GM12878 (cell line): Measurements from ENCODE around the gene SPATS1. TPM values are rescaled to one million over a fixed set of nuclear protein-coding genes. Genes with fewer than 3 reads are reported as not detected.

Source experiments
- ATAC-seq: fragments of 200-7000 bp; cut with Tn5 transposase; 3 replicates; pipeline ENCODE4 v1.9.1; 2020; ENCODE audit warnings: mild to moderate bottlenecking, moderate library complexity
- BruUV-seq: library from RNA; stranded (reverse); fragments of 400-500 nt; replicated peaks from 2 replicates; lab custom pipeline; 2021; lab: Mats Ljungman, UMichigan
- CTCF ChIA-PET: fragments of 300-600 bp; sonication (Branson Sonifier 250); formaldehyde crosslinking; extraction: SDS; loops from one replicate; lab custom pipeline; 2021; ENCODE audit warnings: inconsistent platforms; lab: Yijun Ruan, JAX
- POLR2A ChIA-PET: fragments of 350-600 bp; formaldehyde crosslinking; extraction: SDS; loops from one replicate; lab custom pipeline; 2021; ENCODE audit warnings: inconsistent platforms; lab: Charles Lee
- RAD21 ChIA-PET: fragments of 300-600 bp; sonication (Branson Sonifier 250); formaldehyde crosslinking; loops from one replicate; lab custom pipeline; 2023; ENCODE audit warnings: antibody characterized with exemption; ENCODE audit not compliant: unreplicated experiment; lab: Charles Lee
- SMC1A ChIA-PET: fragments of 300-600 bp; sonication (Branson Sonifier 250); formaldehyde crosslinking; loops from one replicate; lab custom pipeline; 2023; ENCODE audit not compliant: unreplicated experiment, uncharacterized antibody; lab: Charles Lee
- DNase-seq: peaks from one replicate; pipeline ENCODE4 v3.0.0-alpha.2; 2011; ENCODE audit warnings: low read depth, low spot score
- FAIRE-seq: peaks from 3 replicates; lab custom pipeline; 2011; peaks lifted over from hg19 to GRCh38; lab: Jason Lieb, UNC
- H2AFZ ChIP-seq: 2 replicates; pipeline ENCODE4 v1.6.0; 2011; ENCODE audit warnings: low read depth, low read length, control low read depth; ENCODE audit not compliant: control insufficient read depth
- H3K27ac ChIP-seq: 2 replicates; pipeline ENCODE4 v1.5.1; 2011; ENCODE audit warnings: control low read depth; ENCODE audit not compliant: control insufficient read depth, insufficient read depth
- H3K27me3 ChIP-seq, 2 experiments: replicated peaks in 1 of 2; 2 replicates each; pipeline versions ENCODE4 v1.6.0 to v1.6.1; 2011; ENCODE audit warnings: low read length in 1 of 2; ENCODE audit not compliant: control insufficient read depth in 2 of 2, insufficient read depth in 2 of 2
- H3K36me3 ChIP-seq, 2 experiments: 2 replicates each; pipeline ENCODE4 v1.5.1; 2011; ENCODE audit warnings: low read length in 1 of 2; ENCODE audit not compliant: control insufficient read depth in 2 of 2, insufficient read depth in 2 of 2
- H3K4me1 ChIP-seq: 2 replicates; pipeline ENCODE4 v1.6.1; 2011; ENCODE audit warnings: mild to moderate bottlenecking, low read length, moderate library complexity, mixed read lengths; ENCODE audit not compliant: control insufficient read depth, insufficient read depth
- H3K4me2 ChIP-seq: 2 replicates; pipeline ENCODE4 v1.6.0; 2011; ENCODE audit warnings: control low read depth; ENCODE audit not compliant: control insufficient read depth, insufficient read depth
- H3K4me3 ChIP-seq: fragments of 200-600 bp; sonication (generic); 2 replicates; pipeline ENCODE4 v1.5.1; 2016
- H3K79me2 ChIP-seq: 2 replicates; pipeline ENCODE4 v1.6.0; 2011; ENCODE audit warnings: low read length; ENCODE audit not compliant: control insufficient read depth, insufficient read depth
- H3K9ac ChIP-seq: 2 replicates; pipeline ENCODE4 v1.8.0; 2011; ENCODE audit warnings: low read length, control low read depth, mixed read lengths; ENCODE audit not compliant: control insufficient read depth, insufficient read depth
- H3K9me3 ChIP-seq: replicated peaks from 3 replicates; pipeline ENCODE4 v1.5.1; 2011; ENCODE audit warnings: mild to moderate bottlenecking, low read length; ENCODE audit not compliant: control insufficient read depth, insufficient read depth
- H4K20me1 ChIP-seq: 2 replicates; pipeline ENCODE4 v1.6.0; 2011; ENCODE audit not compliant: control insufficient read depth, insufficient read depth
- WGBS: methylation state at CpG from one replicate; pipeline ENCODE4 v1.1.6; 2016; ENCODE audit warnings: low lambda C conversion rate; ENCODE audit not compliant: insufficient replicate concordance, insufficient coverage; ENCODE audit errors: missing lambda C conversion rate; 5-methylcytosine and 5-hydroxymethylcytosine counted together
- in situ Hi-C: fragments of 300-500 bp; cut with MboI; formaldehyde crosslinking; loops from 9 replicates; pipeline ENCODE4 v1.14.3; 2018; ENCODE audit warnings: mixed read lengths
- intact Hi-C: fragments of 100-400 bp; cut with micrococcal nuclease; formaldehyde crosslinking; loops from one replicate; pipeline ENCODE4 v1.14.2; 2022; ENCODE audit not compliant: unreplicated experiment
- polyA plus RNA-seq, 11 experiments: library from polyadenylated mRNA; depleted of rRNA in 4 of 11; unstranded in 6 of 11; stranded (reverse) in 5 of 11; fragments of >200 nt; fragmentation: Nextera tagmentation in 4 of 11; fragmentation: Illumina TruSeq in 1 of 11; extraction: Ambion mirVana in 4 of 11; extraction: Trizol in 1 of 11; gene quantifications; 1 replicate in 1 of 11; 2 replicates in 10 of 11; pipeline versions ENCODE4 v1.2.1 to v1.2.3, GENCODE V29; 2011 to 2016; ENCODE audit warnings: inconsistent platforms in 2 of 11, missing spikeins in 2 of 11, low read depth in 1 of 11
- total RNA-seq, 4 experiments: library from RNA; depleted of rRNA in 3 of 4; stranded (reverse); fragments of >200 nt in 3 of 4; fragmentation: Illumina TruSeq in 1 of 4; extraction: Trizol in 1 of 4; gene quantifications; 2 replicates each; pipeline versions ENCODE4 v1.2.1 to v1.2.3, GENCODE V29; 2013 to 2021
- TF ChIP-seq, protein P1 (sequence below): fragments of 450-650 bp; IDR thresholded peaks from 2 replicates; pipeline ENCODE4 v1.6.1; 2014; ENCODE audit warnings: mild to moderate bottlenecking

Gene SPATS1
- total and polyA plus RNA-seq, 10 of the 15 experiments (the other 5 are each of a cell fraction or from before 2014, with no cell fraction given), result 0.12 TPM; not detected in 9

DNA sequence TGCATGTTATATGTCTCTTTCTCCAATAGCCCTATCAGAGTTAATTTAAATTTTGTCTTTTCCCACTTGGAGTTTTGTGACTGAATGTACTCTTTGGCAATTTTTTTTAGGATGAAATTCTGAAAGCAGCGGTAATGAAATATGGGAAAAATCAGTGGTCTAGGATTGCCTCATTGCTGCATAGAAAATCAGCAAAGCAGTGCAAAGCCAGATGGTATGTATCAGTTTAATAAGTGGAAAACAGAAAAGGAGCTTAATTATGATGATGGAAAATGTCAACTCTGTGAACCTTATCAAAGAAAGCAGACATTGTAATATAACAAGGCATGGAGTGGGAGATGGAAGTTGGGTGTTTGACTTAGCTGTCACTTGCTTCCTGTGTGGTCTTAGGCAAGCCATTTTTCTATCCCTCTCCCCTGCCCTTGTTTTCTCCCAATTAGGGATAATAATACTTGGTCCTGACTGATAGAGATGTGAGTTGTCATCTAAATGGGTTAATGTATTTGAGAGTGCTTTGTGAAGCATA is 47.8 kb downstream of the SPATS1 start:
- Histone ChIP-seq H3K4me1 (peaks cover 5% of the 10 kb centered on the region), H2AFZ (no peak overlapping the region), H3K36me3 (peaks cover 6 to 21% of the 10 kb centered on the region in 2 experiments), H3K79me2 (peaks cover 34% of the 10 kb centered on the region), H3K9ac (no peak overlapping the region), H4K20me1 (no peaks in the 10 kb centered on the region), H3K27me3 (no peaks in the 10 kb centered on the region), H3K27ac (no peak overlapping the region), H3K4me2 (peak overlapping the region; percentile 92), H3K9me3 (no peaks in the 10 kb centered on the region), H3K4me3 (peak overlapping the region; percentile 34; the same call in 1 of the 2 replicates)
- ChIA-PET RAD21 (no interaction called here), CTCF (interaction anchor here (0.7 to 1.2 kb wide), 4 partner anchors 12 to 295 kb away, joined by 3 to 4 read pairs (median 3); no protein-coding TSS in a partner anchor), POLR2A (interaction anchor here (0.6 to 1.2 kb wide), 2 partner anchors 13 to 295 kb away, joined by 3 to 5 read pairs; no protein-coding TSS in a partner anchor), SMC1A (interaction anchor here (0.7 to 1.1 kb wide), 3 partner anchors 11 to 294 kb away, joined by 3 read pairs; no protein-coding TSS in a partner anchor)
- intact Hi-C loops, result no loop called here
- ATAC-seq (no peak), DNase-seq (no peak), FAIRE-seq (no peak)
- no TSS peak for BruUV-seq
- in situ Hi-C loops, result no loop called here
- WGBS, result 93% methylated on average over 1 of the region's 1 CpG
- TF ChIP-seq, protein P1, sequence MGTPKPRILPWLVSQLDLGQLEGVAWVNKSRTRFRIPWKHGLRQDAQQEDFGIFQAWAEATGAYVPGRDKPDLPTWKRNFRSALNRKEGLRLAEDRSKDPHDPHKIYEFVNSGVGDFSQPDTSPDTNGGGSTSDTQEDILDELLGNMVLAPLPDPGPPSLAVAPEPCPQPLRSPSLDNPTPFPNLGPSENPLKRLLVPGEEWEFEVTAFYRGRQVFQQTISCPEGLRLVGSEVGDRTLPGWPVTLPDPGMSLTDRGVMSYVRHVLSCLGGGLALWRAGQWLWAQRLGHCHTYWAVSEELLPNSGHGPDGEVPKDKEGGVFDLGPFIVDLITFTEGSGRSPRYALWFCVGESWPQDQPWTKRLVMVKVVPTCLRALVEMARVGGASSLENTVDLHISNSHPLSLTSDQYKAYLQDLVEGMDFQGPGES, result no peak

Other genes starting within 250 kb of the SPATS1 start
Only the 7 nearest of the 11 such genes appear.
- gene SLC29A1, start 119.1 kb upstream of the SPATS1 start, total RNA-seq (2014; rRNA removed), result 54.7 and 63.9 TPM in 2 replicates
- gene SLC29A1, start 119.1 kb upstream of the SPATS1 start, total RNA-seq (2014; rRNA removed; fragmentation: Illumina TruSeq; extraction: Trizol), result 33.2 and 34.6 TPM in 2 replicates
- gene SLC29A1, start 119.1 kb upstream of the SPATS1 start, total RNA-seq (2021), result 71.7 and 79.5 TPM in 2 replicates
- 64.1 and 132 TPM in 2 replicates for gene SLC29A1, start 119.1 kb upstream of the SPATS1 start, polyA plus RNA-seq (2011; rRNA removed)
- gene SLC29A1, start 119.1 kb upstream of the SPATS1 start, polyA plus RNA-seq (2014; fragmentation: Illumina TruSeq; extraction: Trizol), result 64.8 and 111 TPM in 2 replicates
- gene SLC29A1, start 119.1 kb upstream of the SPATS1 start, polyA plus RNA-seq (2014; fragmentation: Nextera tagmentation; extraction: Ambion mirVana), result 10 to 100 TPM in 1 of 2 experiments, 1 to 10 TPM in 1; 10.0 to 15.7 TPM
- 120 and 121 TPM in 2 replicates for gene SLC29A1, start 119.1 kb upstream of the SPATS1 start, polyA plus RNA-seq (2014; rRNA removed)
- gene SLC29A1, start 119.1 kb upstream of the SPATS1 start, polyA plus RNA-seq (2016; fragmentation: Nextera tagmentation; extraction: Ambion mirVana), result 100 to 1,000 TPM; 107 to 111 TPM
- gene HSP90AB1, start 95.5 kb upstream of the SPATS1 start, total RNA-seq (2014; rRNA removed), result 1,125 and 1,245 TPM in 2 replicates
- gene HSP90AB1, start 95.5 kb upstream of the SPATS1 start, total RNA-seq (2014; rRNA removed; fragmentation: Illumina TruSeq; extraction: Trizol), result 1,212 and 1,260 TPM in 2 replicates
- 1,166 and 1,167 TPM in 2 replicates for gene HSP90AB1, start 95.5 kb upstream of the SPATS1 start, total RNA-seq (2021)
- gene HSP90AB1, start 95.5 kb upstream of the SPATS1 start, polyA plus RNA-seq (2011; rRNA removed), result 1,290 and 1,505 TPM in 2 replicates
- gene HSP90AB1, start 95.5 kb upstream of the SPATS1 start, polyA plus RNA-seq (2014; fragmentation: Illumina TruSeq; extraction: Trizol), result 1,676 and 1,846 TPM in 2 replicates
- gene HSP90AB1, start 95.5 kb upstream of the SPATS1 start, polyA plus RNA-seq (2014; fragmentation: Nextera tagmentation; extraction: Ambion mirVana), result 1,000 to 10,000 TPM; 1,089 to 1,682 TPM
- 960 and 988 TPM in 2 replicates for gene HSP90AB1, start 95.5 kb upstream of the SPATS1 start, polyA plus RNA-seq (2014; rRNA removed)
- 1,000 to 10,000 TPM; 1,078 to 1,109 TPM for gene HSP90AB1, start 95.5 kb upstream of the SPATS1 start, polyA plus RNA-seq (2016; fragmentation: Nextera tagmentation; extraction: Ambion mirVana)
- gene SLC35B2, start 85.1 kb upstream of the SPATS1 start, total RNA-seq (2014; rRNA removed), result 34.1 and 35.1 TPM in 2 replicates
- 24.3 and 25.1 TPM in 2 replicates for gene SLC35B2, start 85.1 kb upstream of the SPATS1 start, total RNA-seq (2014; rRNA removed; fragmentation: Illumina TruSeq; extraction: Trizol)
- gene SLC35B2, start 85.1 kb upstream of the SPATS1 start, total RNA-seq (2021), result 33.5 and 35.8 TPM in 2 replicates
- gene SLC35B2, start 85.1 kb upstream of the SPATS1 start, polyA plus RNA-seq (2011; rRNA removed), result 19.7 and 32.2 TPM in 2 replicates
- gene SLC35B2, start 85.1 kb upstream of the SPATS1 start, polyA plus RNA-seq (2014; fragmentation: Illumina TruSeq; extraction: Trizol), result 23.9 and 35.2 TPM in 2 replicates
- gene SLC35B2, start 85.1 kb upstream of the SPATS1 start, polyA plus RNA-seq (2014; fragmentation: Nextera tagmentation; extraction: Ambion mirVana), result 10 to 100 TPM; 11.3 to 14.9 TPM
- gene SLC35B2, start 85.1 kb upstream of the SPATS1 start, polyA plus RNA-seq (2014; rRNA removed), result 45.2 and 45.4 TPM in 2 replicates
- gene SLC35B2, start 85.1 kb upstream of the SPATS1 start, polyA plus RNA-seq (2016; fragmentation: Nextera tagmentation; extraction: Ambion mirVana), result 10 to 100 TPM; 39.5 to 40.8 TPM
- 45.1 and 47.0 TPM in 2 replicates for gene NFKBIE, start 77.1 kb upstream of the SPATS1 start, total RNA-seq (2014; rRNA removed)
- 39.5 and 43.2 TPM in 2 replicates for gene NFKBIE, start 77.1 kb upstream of the SPATS1 start, total RNA-seq (2014; rRNA removed; fragmentation: Illumina TruSeq; extraction: Trizol)
- 53.6 and 57.0 TPM in 2 replicates for gene NFKBIE, start 77.1 kb upstream of the SPATS1 start, total RNA-seq (2021)
- 106 and 126 TPM in 2 replicates for gene NFKBIE, start 77.1 kb upstream of the SPATS1 start, polyA plus RNA-seq (2011; rRNA removed)
- gene NFKBIE, start 77.1 kb upstream of the SPATS1 start, polyA plus RNA-seq (2014; fragmentation: Illumina TruSeq; extraction: Trizol), result 34.5 and 38.1 TPM in 2 replicates
- 10 to 100 TPM; 10.4 to 26.0 TPM for gene NFKBIE, start 77.1 kb upstream of the SPATS1 start, polyA plus RNA-seq (2014; fragmentation: Nextera tagmentation; extraction: Ambion mirVana)
- 52.4 and 60.3 TPM in 2 replicates for gene NFKBIE, start 77.1 kb upstream of the SPATS1 start, polyA plus RNA-seq (2014; rRNA removed)
- 10 to 100 TPM; 30.4 to 30.6 TPM for gene NFKBIE, start 77.1 kb upstream of the SPATS1 start, polyA plus RNA-seq (2016; fragmentation: Nextera tagmentation; extraction: Ambion mirVana)
- under 0.01 TPM in 1 of 2 replicates, not detected in the other for gene TMEM151B, start 72.2 kb upstream of the SPATS1 start, total RNA-seq (2014; rRNA removed)
- not detected in 2 replicates for gene TMEM151B, start 72.2 kb upstream of the SPATS1 start, total RNA-seq (2014; rRNA removed; fragmentation: Illumina TruSeq; extraction: Trizol)
- gene TMEM151B, start 72.2 kb upstream of the SPATS1 start, total RNA-seq (2021), result not detected in 2 replicates
- 0.13 and 0.19 TPM in 2 replicates for gene TMEM151B, start 72.2 kb upstream of the SPATS1 start, polyA plus RNA-seq (2011; rRNA removed)
- gene TMEM151B, start 72.2 kb upstream of the SPATS1 start, polyA plus RNA-seq (2014; fragmentation: Illumina TruSeq; extraction: Trizol), result 0.04 TPM in 1 of 2 replicates, not detected in the other
- not detected for gene TMEM151B, start 72.2 kb upstream of the SPATS1 start, polyA plus RNA-seq (2014; fragmentation: Nextera tagmentation; extraction: Ambion mirVana)
- 0.01 and 0.08 TPM in 2 replicates for gene TMEM151B, start 72.2 kb upstream of the SPATS1 start, polyA plus RNA-seq (2014; rRNA removed)
- under 1 TPM in 1 of 2 experiments, not detected in 1; 0.05 TPM for gene TMEM151B, start 72.2 kb upstream of the SPATS1 start, polyA plus RNA-seq (2016; fragmentation: Nextera tagmentation; extraction: Ambion mirVana)
- 15.8 and 16.1 TPM in 2 replicates for gene AARS2, start 29.3 kb upstream of the SPATS1 start, total RNA-seq (2014; rRNA removed)
- 9.4 and 11.0 TPM in 2 replicates for gene AARS2, start 29.3 kb upstream of the SPATS1 start, total RNA-seq (2014; rRNA removed; fragmentation: Illumina TruSeq; extraction: Trizol)
- gene AARS2, start 29.3 kb upstream of the SPATS1 start, total RNA-seq (2021), result 16.0 and 18.3 TPM in 2 replicates
- gene AARS2, start 29.3 kb upstream of the SPATS1 start, polyA plus RNA-seq (2011; rRNA removed), result 5.4 and 8.1 TPM in 2 replicates
- gene AARS2, start 29.3 kb upstream of the SPATS1 start, polyA plus RNA-seq (2014; fragmentation: Illumina TruSeq; extraction: Trizol), result 4.8 and 7.5 TPM in 2 replicates
- gene AARS2, start 29.3 kb upstream of the SPATS1 start, polyA plus RNA-seq (2014; fragmentation: Nextera tagmentation; extraction: Ambion mirVana), result under 1 TPM; 0.71 to 0.75 TPM
- gene AARS2, start 29.3 kb upstream of the SPATS1 start, polyA plus RNA-seq (2014; rRNA removed), result 14.2 and 14.3 TPM in 2 replicates
- gene AARS2, start 29.3 kb upstream of the SPATS1 start, polyA plus RNA-seq (2016; fragmentation: Nextera tagmentation; extraction: Ambion mirVana), result 10 to 100 TPM; 16.7 to 17.9 TPM
- gene CDC5L, start 45.1 kb downstream of the SPATS1 start, total RNA-seq (2014; rRNA removed), result 15.7 and 17.9 TPM in 2 replicates
- gene CDC5L, start 45.1 kb downstream of the SPATS1 start, total RNA-seq (2014; rRNA removed; fragmentation: Illumina TruSeq; extraction: Trizol), result 27.7 and 29.4 TPM in 2 replicates
- 17.3 and 18.0 TPM in 2 replicates for gene CDC5L, start 45.1 kb downstream of the SPATS1 start, total RNA-seq (2021)
- 21.4 and 31.2 TPM in 2 replicates for gene CDC5L, start 45.1 kb downstream of the SPATS1 start, polyA plus RNA-seq (2011; rRNA removed)
- 23.8 and 28.9 TPM in 2 replicates for gene CDC5L, start 45.1 kb downstream of the SPATS1 start, polyA plus RNA-seq (2014; fragmentation: Illumina TruSeq; extraction: Trizol)
- gene CDC5L, start 45.1 kb downstream of the SPATS1 start, polyA plus RNA-seq (2014; fragmentation: Nextera tagmentation; extraction: Ambion mirVana), result 10 to 100 TPM; 14.9 to 18.4 TPM
- 9.9 and 13.2 TPM in 2 replicates for gene CDC5L, start 45.1 kb downstream of the SPATS1 start, polyA plus RNA-seq (2014; rRNA removed)
- 10 to 100 TPM; 19.3 to 20.4 TPM for gene CDC5L, start 45.1 kb downstream of the SPATS1 start, polyA plus RNA-seq (2016; fragmentation: Nextera tagmentation; extraction: Ambion mirVana)